Pancreas (tissue), 10 donors: ENCODE measurements around the gene BNC1. TPM values are rescaled to one million over a fixed set of nuclear protein-coding genes. Genes with fewer than 3 reads are reported as not detected.
"Not testable (repeated sequence)": the region's sequence is repeated elsewhere in the genome, so short reads cannot be mapped to it uniquely, and the experiment has no call there.

ENCODE experiments used
- ATAC-seq, 4 donors: fragments of 200-7000 bp; cut with Tn5 transposase; one replicate each; pipeline versions ENCODE4 v1.8.0 to v1.9.1; 2020; ENCODE audit warnings: mild to moderate bottlenecking in 4 of 4, moderate library complexity in 4 of 4
- DNase-seq, 6 donors: peaks; one replicate each; pipeline ENCODE4 v3.0.0-alpha.2; 2020
- FAIRE-seq: peaks from 2 replicates; lab custom pipeline; 2012; peaks lifted over from hg19 to GRCh38; lab: Jason Lieb, UNC
- H3K27ac ChIP-seq, 4 donors: fragments of 200-600 bp; sonication (generic); 1 replicate in 3 of 4; 2 replicates in 1 of 4; pipeline versions ENCODE4 v1.5.0 to v1.8.0; 2020
- H3K27me3 ChIP-seq, 4 donors: fragments of 200-600 bp; one replicate each; pipeline ENCODE4 v1.8.0; 2021
- H3K36me3 ChIP-seq, 3 donors: fragments of 200-600 bp; sonication (generic) in 1 of 3; one replicate each; pipeline versions ENCODE4 v1.5.0 to v1.8.0; 2020 to 2021
- H3K4me1 ChIP-seq, 3 donors: fragments of 200-600 bp; one replicate each; pipeline ENCODE4 v1.8.0; 2021
- H3K4me3 ChIP-seq, 4 donors: fragments of 200-600 bp; sonication (generic) in 2 of 4; one replicate each; pipeline versions ENCODE4 v1.5.0 to v1.8.0; 2020 to 2021
- H3K9me3 ChIP-seq, 4 donors: fragments of 200-600 bp; one replicate each; pipeline ENCODE4 v1.8.0; 2021
- CTCF ChIP-seq, 4 donors: fragments of 200-600 bp; sonication (generic) in 3 of 4; IDR thresholded peaks; one replicate each; pipeline versions ENCODE4 v1.5.0 to v1.8.0; 2021; ENCODE audit warnings: antibody characterized with exemption in 4 of 4
- WGBS, 2 donors: extraction: QIAGEN DNeasy Blood & Tissue Kit; methylation state at CpG; one replicate each; pipeline ENCODE4 v1.1.7; 2013; 5-methylcytosine and 5-hydroxymethylcytosine counted together
- intact Hi-C, 3 donors: fragments of 100-400 bp; cut with DNase I; formaldehyde crosslinking; loops; one replicate each; pipeline versions ENCODE4 v1.11.1 to v1.14.2; 2022
- polyA plus RNA-seq, 2 donors: library from polyadenylated mRNA; stranded (reverse); fragments of 200-250 nt; gene quantifications; one replicate each; pipeline ENCODE4 v1.2.3, GENCODE V29; 2013
- total RNA-seq, 6 donors: library from RNA; stranded (reverse); fragmentation: NEBNext Ultra II Directional in 4 of 6; extraction: Animal tissue kit (Norgen Biotek cat#: 25700) in 4 of 6; gene quantifications; one replicate each; pipeline versions ENCODE4 v1.2.1 to v1.2.4, GENCODE V29; 2021 to 2023
- donor health status: healthy with polysubstance abuse.
- donor health status: DM: no; HTN: no; CAD: no; lungs with moderate emphysema.
- donor health status: DM: no; HTN: no; CAD: no.
- donor health status: control.
- donor health status: control.
- donor health status: Bipolar disorder and iron deficiency.
- donor health status: DM: yes; HTN: yes; CAD: no.
- donor health status: DM: no; HTN: no; CAD: no.
- donor health status: DM: no; HTN: no; CAD: no.
- donor health status: DM: yes; HTN: yes; CAD: no.

Gene BNC1
- total and polyA plus RNA-seq, 8 donors: 0.02 to 0.42 (median 0.06) TPM; not detected in 5

- Histone ChIP-seq H3K36me3 (no peaks in the 10 kb centered on the region), H3K27me3 (peaks cover 0 to 9% (median 2%) of the 10 kb centered on the region in 4 donors), H3K4me1 (no peaks in the 10 kb centered on the region), H3K9me3 (no peaks in the 10 kb centered on the region), H3K27ac (no peak overlapping the region), H3K4me3 (no peak overlapping the region)
- no peak for TF ChIP-seq CTCF (IDR thresholded peaks at IDR 0.05)
- DNase-seq (no peak), FAIRE-seq (no peak), ATAC-seq (no peak)
- intact Hi-C loops: no loop called here
- WGBS, 2 donors: 53 to 59% methylated on average over 8 of the region's 8 CpGs
These were observed 40.8 kb downstream of the BNC1 start for GRCh38 chr15:83243634-83244033.

- ATAC-seq (no peak), FAIRE-seq (no peak), DNase-seq (no peak)
- H3K9me3 ChIP-seq: no peaks in the 10 kb centered on the region
- no peaks in the 10 kb centered on the region for H3K4me1 ChIP-seq
- TF ChIP-seq CTCF (IDR thresholded peaks at IDR 0.05): no peak
- 90 to 97% methylated on average over 21 of the region's 21 CpGs for WGBS, 2 donors
- H3K4me3 ChIP-seq: no peak overlapping the region
- no peaks in the 10 kb centered on the region for H3K27me3 ChIP-seq
- H3K27ac ChIP-seq: no peak overlapping the region
- H3K36me3 ChIP-seq: no peaks in the 10 kb centered on the region
- intact Hi-C loops: no loop called here
These were observed 54.2 kb downstream of the BNC1 start for GRCh38 chr15:83230242-83230641.

- intact Hi-C loops: no loop called here
- H3K27ac ChIP-seq: no peak overlapping the region
- FAIRE-seq (no peak), ATAC-seq (no peak), DNase-seq (no peak)
- H3K4me1 ChIP-seq: no peaks in the 10 kb centered on the region
- TF ChIP-seq CTCF (IDR thresholded peaks at IDR 0.05): no peak
- H3K27me3 ChIP-seq: no peaks in the 10 kb centered on the region
- 70 to 82% methylated on average over 9 of the region's 9 CpGs for WGBS, 2 donors
- no peaks in the 10 kb centered on the region for H3K9me3 ChIP-seq
- H3K36me3 ChIP-seq: no peaks in the 10 kb centered on the region
- no peak overlapping the region for H3K4me3 ChIP-seq
These were observed 59.0 kb downstream of the BNC1 start for GRCh38 chr15:83225449-83225848.

- FAIRE-seq, intact Hi-C loops, H3K27ac ChIP-seq, H3K9me3 ChIP-seq, H3K36me3 ChIP-seq, DNase-seq, ATAC-seq, H3K4me1 ChIP-seq, H3K27me3 ChIP-seq, H3K4me3 ChIP-seq: not testable (repeated sequence)
- WGBS, 2 donors: 79 to 90% methylated on average over 9 of the region's 9 CpGs
These were observed 62.7 kb downstream of the BNC1 start for GRCh38 chr15:83221781-83222180.

GRCh38 chr15:83219026-83219425 is 65.4 kb downstream of the BNC1 start:
- H3K4me3 ChIP-seq: no peak overlapping the region
- FAIRE-seq: no peak
- TF ChIP-seq CTCF (IDR thresholded peaks at IDR 0.05): no peak
- H3K27ac ChIP-seq: no peak overlapping the region
- no peaks in the 10 kb centered on the region for H3K4me1 ChIP-seq
- no peaks in the 10 kb centered on the region for H3K9me3 ChIP-seq
- no peak for ATAC-seq
- no peaks in the 10 kb centered on the region for H3K27me3 ChIP-seq
- H3K36me3 ChIP-seq: no peaks in the 10 kb centered on the region
- 83 to 97% methylated on average over 1 of the region's 1 CpG for WGBS, 2 donors
- DNase-seq: no peak
- intact Hi-C loops: no loop called here
